ENCODE measurements around the gene PPFIA1. TPM values are rescaled to one million over a fixed set of nuclear protein-coding genes. Genes with fewer than 3 reads are reported as not detected.

The PPFIA1 gene
- total RNA-seq, 6 experiments from 2014 or later = 29.4 to 40.0 (median 32.7) TPM

- peaks cover 3% of the 10 kb centered on the region; the same call in 1 of the 2 replicates for H3K27me3 Mint-ChIP-seq (ENCODE audit: insufficient read depth)
- H3K4me3 Mint-ChIP-seq = no peak overlapping the region
- no peak for TF ChIP-seq CTCF (IDR thresholded peaks at IDR 0.05)
- H3K36me3 Mint-ChIP-seq (ENCODE audit: low read depth) = peaks cover 29% of the 10 kb centered on the region
- no peak for DNase-seq
- no peaks in the 10 kb centered on the region for H3K4me1 Mint-ChIP-seq (ENCODE audit: low read depth)
- no peaks in the 10 kb centered on the region for H3K9me3 Mint-ChIP-seq
- H3K27ac Mint-ChIP-seq = no peak overlapping the region
These were observed 77.7 kb downstream of the PPFIA1 start for GRCh38 chr11:70348191-70348590.

GRCh38 chr11:70348608-70349007 lies 78.1 kb downstream of the PPFIA1 start:
- no peak for TF ChIP-seq CTCF (IDR thresholded peaks at IDR 0.05)
- H3K36me3 Mint-ChIP-seq (ENCODE audit: low read depth) = peaks cover 24% of the 10 kb centered on the region
- no peaks in the 10 kb centered on the region for H3K4me1 Mint-ChIP-seq (ENCODE audit: low read depth)
- no peaks in the 10 kb centered on the region for H3K9me3 Mint-ChIP-seq
- DNase-seq = no peak
- H3K4me3 Mint-ChIP-seq = no peak overlapping the region
- H3K27me3 Mint-ChIP-seq (ENCODE audit: insufficient read depth) = peaks cover 3% of the 10 kb centered on the region; the same call in 1 of the 2 replicates
- H3K27ac Mint-ChIP-seq = no peak overlapping the region

GRCh38 chr11:70351646-70352045 lies 81.2 kb downstream of the PPFIA1 start:
- no peak overlapping the region for H3K4me3 Mint-ChIP-seq
- no peak overlapping the region for H3K27ac Mint-ChIP-seq
- H3K9me3 Mint-ChIP-seq = no peaks in the 10 kb centered on the region
- no peaks in the 10 kb centered on the region for H3K27me3 Mint-ChIP-seq (ENCODE audit: insufficient read depth)
- H3K4me1 Mint-ChIP-seq (ENCODE audit: low read depth) = no peaks in the 10 kb centered on the region
- no peak for DNase-seq
- H3K36me3 Mint-ChIP-seq (ENCODE audit: low read depth) = peaks cover 33% of the 10 kb centered on the region
- TF ChIP-seq CTCF (IDR thresholded peaks at IDR 0.05) = no peak

GRCh38 chr11:70352100-70352499 lies 81.6 kb downstream of the PPFIA1 start:
- no peak for DNase-seq
- no peak overlapping the region for H3K4me3 Mint-ChIP-seq
- H3K27ac Mint-ChIP-seq = no peak overlapping the region; the same call in 1 of the 2 replicates
- no peaks in the 10 kb centered on the region for H3K9me3 Mint-ChIP-seq
- H3K4me1 Mint-ChIP-seq (ENCODE audit: low read depth) = no peaks in the 10 kb centered on the region
- no peak for TF ChIP-seq CTCF (IDR thresholded peaks at IDR 0.05)
- peaks cover 38% of the 10 kb centered on the region for H3K36me3 Mint-ChIP-seq (ENCODE audit: low read depth)
- H3K27me3 Mint-ChIP-seq (ENCODE audit: insufficient read depth) = no peaks in the 10 kb centered on the region

- H3K27me3 Mint-ChIP-seq (ENCODE audit: insufficient read depth) = no peaks in the 10 kb centered on the region
- H3K27ac Mint-ChIP-seq = no peak overlapping the region
- no peaks in the 10 kb centered on the region for H3K4me1 Mint-ChIP-seq (ENCODE audit: low read depth)
- H3K9me3 Mint-ChIP-seq = no peaks in the 10 kb centered on the region
- H3K4me3 Mint-ChIP-seq = no peak overlapping the region
- H3K36me3 Mint-ChIP-seq (ENCODE audit: low read depth) = peaks cover 38% of the 10 kb centered on the region
- TF ChIP-seq CTCF (IDR thresholded peaks at IDR 0.05) = no peak
- DNase-seq = no peak
These were observed 82.1 kb downstream of the PPFIA1 start for GRCh38 chr11:70352601-70353000.

- TF ChIP-seq CTCF (IDR thresholded peaks at IDR 0.05) = no peak
- no peaks in the 10 kb centered on the region for H3K4me1 Mint-ChIP-seq (ENCODE audit: low read depth)
- no peak overlapping the region for H3K27ac Mint-ChIP-seq
- no peak overlapping the region for H3K4me3 Mint-ChIP-seq
- DNase-seq = no peak
- H3K36me3 Mint-ChIP-seq (ENCODE audit: low read depth) = peaks cover 35% of the 10 kb centered on the region
- no peaks in the 10 kb centered on the region for H3K27me3 Mint-ChIP-seq (ENCODE audit: insufficient read depth)
- no peaks in the 10 kb centered on the region for H3K9me3 Mint-ChIP-seq
These were observed 82.8 kb downstream of the PPFIA1 start for GRCh38 chr11:70353329-70353728.
